Fibroblast of skin of back (primary cell): ENCODE measurements around the gene KCNQ1OT1. TPM values are rescaled to one million over a fixed set of nuclear protein-coding genes. Genes with fewer than 3 reads are reported as not detected.

ENCODE experiments used
- DNase-seq: peaks from one replicate; pipeline ENCODE4 v3.0.0-alpha.2; 2013
- polyA plus RNA-seq, 2 experiments: library from polyadenylated mRNA; unstranded; fragments of 120-200 nt; gene quantifications; one replicate each; pipeline ENCODE4 v1.2.1, GENCODE V29; 2013; ENCODE audit not compliant: insufficient read length in 2 of 2

Gene KCNQ1OT1
- 0.11 TPM for polyA plus RNA-seq (2013, experiment 1 of 2; ENCODE audit: insufficient read length)
- 0.14 TPM for polyA plus RNA-seq (2013, experiment 2 of 2; ENCODE audit: insufficient read length)

GRCh38 chr11:2699531-2700414, at the start of gene KCNQ1OT1:
KCNQ1OT1 (minus strand) TSS chr11:2699994.
- peak; percentile 91 for DNase-seq

DNA sequence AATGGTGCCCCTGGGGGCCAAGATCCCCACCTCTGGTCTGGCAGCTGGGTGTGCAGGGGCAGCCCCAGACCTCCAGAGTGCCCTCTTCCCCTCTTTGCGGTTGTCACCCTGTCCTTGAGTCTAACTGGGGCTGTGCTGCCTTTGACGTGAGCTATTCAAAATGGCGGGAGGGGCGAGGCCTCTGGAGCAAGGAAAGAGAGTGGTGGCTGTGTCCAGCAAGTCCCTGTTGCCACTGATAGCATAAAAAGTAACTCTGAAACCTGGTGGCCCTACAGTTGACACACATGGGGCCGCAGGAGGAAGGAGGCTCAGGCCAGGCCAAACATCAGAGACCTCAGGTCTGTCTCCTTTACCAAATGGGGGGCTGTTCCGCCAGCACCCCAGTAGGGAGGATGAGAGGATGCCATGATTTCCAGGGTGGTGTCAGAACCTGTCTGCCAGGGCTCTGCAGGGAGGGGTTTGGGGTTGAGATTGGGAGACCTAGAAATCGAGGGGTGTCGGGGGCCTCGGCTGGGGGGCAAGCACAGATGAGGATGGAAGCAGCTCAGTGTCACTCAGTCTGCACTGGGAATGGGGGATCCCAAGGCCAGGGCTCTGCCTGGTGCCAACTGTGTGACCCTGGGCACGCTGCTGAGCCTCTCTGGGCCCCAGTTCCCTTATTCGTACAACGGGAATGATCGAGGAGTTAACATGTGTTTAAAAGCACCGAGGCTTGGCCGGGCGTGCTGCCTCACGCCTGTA, 49.2 kb upstream of the KCNQ1OT1 start:
- no peak for DNase-seq

- DNase-seq, result no peak
These were observed 48.4 kb upstream of the KCNQ1OT1 start for GRCh38 chr11:2748061-2748813.

- no peak for DNase-seq
These were observed 47.6 kb upstream of the KCNQ1OT1 start for GRCh38 chr11:2747248-2748027.

- no peak for DNase-seq
These were observed 46.8 kb upstream of the KCNQ1OT1 start for GRCh38 chr11:2746401-2747247.

- DNase-seq, result no peak
These were observed 45.7 kb upstream of the KCNQ1OT1 start for GRCh38 chr11:2745511-2745910.

- DNase-seq, result no peak
These were observed 44.4 kb upstream of the KCNQ1OT1 start for GRCh38 chr11:2744166-2744565.

- DNase-seq, result no peak
These were observed 43.8 kb upstream of the KCNQ1OT1 start for GRCh38 chr11:2743427-2744110.

- no peak for DNase-seq
These were observed 43.0 kb upstream of the KCNQ1OT1 start for GRCh38 chr11:2742611-2743426.

GRCh38 chr11:2742201-2742600, 42.4 kb upstream of the KCNQ1OT1 start:
- DNase-seq, result no peak

DNA sequence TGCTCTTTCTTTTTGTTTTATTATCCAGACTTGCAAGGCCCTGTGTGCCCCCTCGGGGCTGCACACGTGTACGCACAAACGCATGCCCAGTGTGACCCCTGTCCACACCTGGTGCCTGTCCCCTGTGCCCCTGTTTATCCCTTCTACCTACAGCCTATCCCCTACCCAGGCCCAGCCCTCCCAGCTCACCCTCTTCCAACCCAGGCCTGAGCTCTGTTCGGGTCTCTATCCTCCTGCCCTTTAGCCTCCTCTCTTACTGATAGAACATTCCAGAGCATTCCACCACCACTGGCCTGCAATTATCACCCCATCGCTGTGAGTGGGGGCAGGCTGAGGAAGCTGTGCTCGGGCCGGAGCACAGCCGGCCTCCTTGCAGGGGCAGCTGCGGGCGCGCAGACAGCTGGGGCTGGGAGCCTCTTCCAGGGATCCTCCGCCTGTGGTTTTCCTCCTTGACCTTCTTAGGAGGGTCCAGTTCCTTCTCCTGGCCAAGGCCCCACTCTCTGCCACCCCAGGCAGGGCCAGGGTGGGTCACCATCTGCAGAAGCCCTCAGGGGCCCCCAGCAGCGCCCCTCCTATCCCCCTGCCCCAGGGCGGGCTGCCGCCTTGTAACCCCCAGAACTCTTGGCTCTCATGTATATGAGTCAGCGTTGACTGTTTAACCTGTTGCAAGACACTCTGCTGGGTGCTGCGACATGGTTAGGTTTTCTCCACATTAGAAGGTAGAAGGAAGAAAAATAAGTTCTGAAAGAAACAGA, 41.8 kb upstream of the KCNQ1OT1 start:
- no peak for DNase-seq

DNA sequence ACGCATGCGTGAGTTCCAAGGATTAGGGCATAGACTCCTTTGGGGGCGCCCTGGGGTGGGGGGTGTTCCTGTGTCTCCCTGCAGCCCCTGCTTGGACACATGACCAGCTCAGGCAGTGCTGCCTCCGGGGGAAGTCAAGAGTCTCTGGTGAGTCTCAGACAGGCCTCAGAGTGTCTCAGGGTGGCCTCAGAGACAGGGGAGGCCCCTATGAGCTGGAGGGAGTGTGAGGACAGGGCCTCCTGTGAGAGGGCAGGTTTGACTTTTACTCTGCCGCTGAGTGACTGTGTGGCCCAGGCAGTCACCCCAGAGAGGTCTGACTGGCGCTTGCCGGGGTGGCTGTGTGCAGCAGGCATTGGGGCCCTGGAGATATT, 41.2 kb upstream of the KCNQ1OT1 start:
- DNase-seq, result no peak

DNA sequence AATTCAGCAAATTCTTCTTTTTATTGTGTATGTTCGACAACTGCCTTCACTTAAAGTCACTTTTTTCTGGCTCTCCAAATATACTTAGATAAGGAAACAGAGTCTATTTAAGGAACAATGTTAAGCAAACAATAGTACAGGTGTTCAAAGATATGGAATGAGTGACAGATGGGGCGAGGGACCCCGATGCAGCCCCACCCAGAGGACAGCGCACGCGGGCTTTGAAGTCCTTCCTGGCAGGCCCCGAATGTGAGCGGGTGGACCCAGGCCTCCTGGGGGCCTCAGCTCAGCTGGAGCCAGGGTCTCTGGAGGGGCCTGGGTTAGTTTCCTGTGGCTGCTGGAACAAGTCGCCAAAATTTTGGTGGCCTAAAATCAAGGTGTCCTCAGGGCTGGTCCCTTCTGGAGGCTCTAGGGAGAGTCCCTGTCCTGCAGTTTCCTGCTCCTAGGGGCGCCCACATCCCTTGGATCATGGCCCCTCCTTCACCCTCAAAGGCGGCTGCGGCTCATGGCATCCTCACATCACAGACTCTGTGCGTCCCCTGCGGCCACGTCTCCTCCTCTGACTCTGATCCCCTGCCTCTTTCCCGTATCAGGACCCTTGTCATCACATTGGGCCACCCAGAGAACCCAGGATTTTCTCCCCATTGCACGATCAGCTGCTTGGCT, 40.6 kb upstream of the KCNQ1OT1 start:
- DNase-seq, result no peak

DNA sequence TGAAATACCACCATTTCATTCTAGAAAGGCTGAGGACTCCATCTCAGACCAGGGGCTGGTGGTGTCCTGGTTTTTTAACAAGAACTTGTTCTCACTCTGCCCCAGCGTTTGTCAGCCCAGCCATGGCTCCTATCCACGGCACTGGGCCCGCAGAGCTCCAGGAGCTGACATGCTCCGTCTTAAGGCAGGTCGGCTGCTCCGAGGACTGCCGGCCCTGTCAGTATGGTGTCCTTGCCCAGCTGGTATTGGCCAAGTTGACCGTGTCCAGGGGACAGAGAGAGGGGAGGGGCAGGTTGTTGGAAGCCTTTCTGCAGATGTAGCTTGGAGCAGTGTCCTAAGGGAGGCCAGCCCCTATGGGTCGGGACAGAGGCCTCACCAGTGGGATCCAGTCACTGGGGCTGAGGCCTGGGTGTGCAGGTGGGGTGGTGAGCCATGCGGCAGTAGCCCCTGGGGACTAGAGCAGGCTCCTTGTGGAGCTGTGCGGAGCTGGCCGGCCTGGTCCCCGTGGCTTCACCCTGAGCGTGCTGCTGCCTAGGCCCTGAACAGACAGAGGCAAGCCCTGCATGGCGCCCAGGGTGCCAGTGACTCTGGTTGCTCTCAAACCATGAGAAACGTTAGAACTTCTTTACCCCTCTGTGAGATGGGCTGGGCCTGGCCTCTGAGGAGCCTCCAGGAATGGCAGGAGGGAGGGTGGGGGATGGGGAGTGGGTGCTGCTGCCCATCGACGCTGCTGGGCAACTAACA, 39.9 kb upstream of the KCNQ1OT1 start:
- DNase-seq, result no peak

- no peak for DNase-seq
These were observed 39.0 kb upstream of the KCNQ1OT1 start for GRCh38 chr11:2738551-2739431.

- no peak for DNase-seq
These were observed 38.1 kb upstream of the KCNQ1OT1 start for GRCh38 chr11:2737866-2738265.

DNA sequence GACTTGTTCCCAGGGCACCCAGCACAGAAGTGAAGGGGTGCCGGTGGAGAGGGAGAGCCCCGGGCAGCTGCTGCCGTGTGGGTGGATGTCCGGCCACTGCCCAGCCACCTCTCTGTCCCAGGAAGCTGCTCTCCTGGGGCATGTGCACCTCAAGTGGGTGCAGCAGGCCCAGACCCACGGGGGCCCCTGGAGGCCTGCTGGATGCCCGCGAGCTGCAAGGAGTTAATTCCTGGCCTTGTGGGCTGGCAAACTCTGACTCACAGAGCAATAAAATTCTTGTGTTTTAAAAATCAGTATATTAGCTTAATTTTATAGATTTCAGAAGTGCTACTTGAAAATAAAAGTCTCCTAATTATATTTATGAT, 37.4 kb upstream of the KCNQ1OT1 start:
- no peak for DNase-seq
